ENCODE data around the gene CD4. TPM values are rescaled to one million over a fixed set of nuclear protein-coding genes. Genes with fewer than 3 reads are reported as not detected.
A peak's percentile ranks its signal among the peaks of the same experiment; 100 is the strongest.

The CD4 gene
- polyA plus RNA-seq, 1 of the 3 experiments (the other 2 are of a cell fraction) = 0.02 TPM

DNA sequence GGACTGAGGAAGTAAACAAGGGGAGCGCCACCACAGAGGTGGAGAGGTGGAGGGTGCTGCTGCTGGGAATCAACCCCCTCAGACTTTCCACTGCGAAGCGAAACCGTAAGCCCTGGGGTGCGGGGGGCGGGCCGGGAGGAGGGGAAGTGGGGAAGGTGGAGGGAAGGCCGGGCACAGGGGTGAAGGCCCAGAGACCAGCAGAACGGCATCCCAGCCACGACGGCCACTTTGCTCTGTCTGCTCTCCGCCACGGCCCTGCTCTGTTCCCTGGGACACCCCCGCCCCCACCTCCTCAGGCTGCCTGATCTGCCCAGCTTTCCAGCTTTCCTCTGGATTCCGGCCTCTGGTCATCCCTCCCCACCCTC, 17.0 kb upstream of the CD4 start, which contains the start of gene LAG3:
LAG3 (plus strand) TSS at position 190 of the 365 bp plus-strand sequence. CDS start 333 bp downstream, outside the sequence.
- Histone ChIP-seq H3F3A (replicated peaks; ENCODE audit: insufficient read depth) (peaks cover 9% of the 10 kb centered on the region), H3K4me2 (no peak within 1 kb of the TSS), H3K9me2 (no peaks in the 10 kb centered on the region), H3K4me3 (ENCODE audit: low read depth in 2 of 2, low read length in 1 of 2) (no peak within 1 kb of the TSS), H3K79me2 (ENCODE audit: insufficient read depth) (peaks cover 31% of the 10 kb centered on the region), H2AFZ (ENCODE audit: low read depth) (no peak within 1 kb of the TSS), H3K9ac (no peak within 1 kb of the TSS), H3K9me3 (no peaks in the 10 kb centered on the region), H3K27ac (ENCODE audit: low read depth in 2 of 2, low read length in 1 of 2) (peak within 1 kb of the TSS in 1 of 2 experiments; percentile 56; a peak in 1 of 4 replicates), H3K36me3 (replicated peaks in 1 of 2; ENCODE audit: control insufficient read depth in 1 of 2, insufficient read depth in 2 of 2, low read length in 1 of 2) (peaks cover 23 to 24% of the 10 kb centered on the region in 2 experiments), H3K27me3 (ENCODE audit: insufficient read depth) (no peaks in the 10 kb centered on the region), H3K4me1 (ENCODE audit: control insufficient read depth in 1 of 2, insufficient read depth in 2 of 2, low read depth in 1 of 2, low read length in 1 of 2) (peaks cover 9 to 30% of the 10 kb centered on the region in 2 experiments; a peak in 2 of 4 replicates), H4K20me1 (ENCODE audit: insufficient read depth) (peaks cover 35% of the 10 kb centered on the region)
- ChIA-PET POLR2A (no interaction called here), CTCF (interaction anchor here (1.0 to 15.2 kb wide), 4 partner anchors 9 to 100 kb away, joined by 3 to 343 read pairs (median 8); partner anchors contain the start of gene MLF2)
- TF ChIP-seq JUND (IDR thresholded peaks at IDR 0.05) = no peak
- TF ChIP-seq RFX5 (IDR thresholded peaks at IDR 0.05; ENCODE audit: low read length) = no peak
- no peak for TF ChIP-seq RXRA (IDR thresholded peaks at IDR 0.05; ENCODE audit: borderline replicate concordance, low read depth)
- TF ChIP-seq NFIC (IDR thresholded peaks at IDR 0.05; ENCODE audit: borderline replicate concordance) = no peak
- TF ChIP-seq REST (IDR thresholded peaks at IDR 0.05; ENCODE audit: low read depth, low read length) = no peak
- no peak for TF ChIP-seq ELF1 (IDR thresholded peaks at IDR 0.05)
- no peak for TF ChIP-seq MXI1 (IDR thresholded peaks at IDR 0.05; ENCODE audit: low read depth, low read length)
- TF ChIP-seq ZBTB33 (IDR thresholded peaks at IDR 0.05; ENCODE audit: borderline replicate concordance, low read depth) = no peak
- TF ChIP-seq SIN3A (IDR thresholded peaks at IDR 0.05; ENCODE audit: borderline replicate concordance, low read depth, low read length) = no peak
- 85% methylated on average over 14 of the region's 15 CpGs for WGBS (ENCODE audit: low lambda C conversion rate)
- DNase-seq = no peak

DNA sequence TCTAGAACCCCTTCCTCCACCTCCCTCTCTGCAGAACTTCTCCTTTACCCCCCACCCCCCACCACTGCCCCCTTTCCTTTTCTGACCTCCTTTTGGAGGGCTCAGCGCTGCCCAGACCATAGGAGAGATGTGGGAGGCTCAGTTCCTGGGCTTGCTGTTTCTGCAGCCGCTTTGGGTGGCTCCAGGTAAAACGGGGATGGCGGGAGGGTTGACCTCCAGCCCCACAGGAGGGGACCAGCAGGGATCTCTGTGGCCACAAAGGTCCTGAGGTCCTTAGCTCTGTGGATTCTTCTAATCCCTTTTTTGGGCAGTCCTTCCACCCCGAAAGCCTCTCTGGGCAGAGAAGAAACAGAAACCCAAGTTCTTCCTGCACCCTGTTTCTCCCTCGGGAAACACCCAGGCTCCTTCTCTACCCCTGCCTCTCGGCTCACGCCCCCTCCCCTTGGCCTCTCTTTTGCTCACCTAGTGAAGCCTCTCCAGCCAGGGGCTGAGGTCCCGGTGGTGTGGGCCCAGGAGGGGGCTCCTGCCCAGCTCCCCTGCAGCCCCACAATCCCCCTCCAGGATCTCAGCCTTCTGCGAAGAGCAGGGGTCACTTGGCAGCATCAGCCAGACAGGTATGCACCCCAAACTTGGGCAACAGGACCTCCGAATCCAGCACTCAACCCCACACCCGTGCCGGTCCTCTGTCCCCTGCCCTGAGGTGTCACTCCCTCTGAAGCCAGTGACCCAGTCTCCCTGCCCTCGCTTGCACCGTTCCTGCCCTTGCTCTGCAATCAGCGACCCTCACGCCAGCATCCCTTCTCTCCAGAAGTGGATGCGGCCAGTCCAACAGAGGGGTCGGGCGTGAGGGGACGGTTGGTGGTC, 16.4 kb upstream of the CD4 start:
- Histone ChIP-seq H3K4me2 (no peak overlapping the region), H4K20me1 (ENCODE audit: insufficient read depth) (peaks cover 29% of the 10 kb centered on the region), H3K27me3 (ENCODE audit: insufficient read depth) (no peaks in the 10 kb centered on the region), H3K27ac (ENCODE audit: low read depth in 2 of 2, low read length in 1 of 2) (no peak overlapping the region), H3K9me2 (no peaks in the 10 kb centered on the region), H3F3A (replicated peaks; ENCODE audit: insufficient read depth) (peaks cover 9% of the 10 kb centered on the region), H3K4me1 (ENCODE audit: control insufficient read depth in 1 of 2, insufficient read depth in 2 of 2, low read depth in 1 of 2, low read length in 1 of 2) (peaks cover 9 to 30% of the 10 kb centered on the region in 2 experiments; a peak in 2 of 4 replicates), H3K79me2 (ENCODE audit: insufficient read depth) (peaks cover 25% of the 10 kb centered on the region), H3K9me3 (no peaks in the 10 kb centered on the region), H2AFZ (ENCODE audit: low read depth) (no peak overlapping the region), H3K36me3 (replicated peaks in 1 of 2; ENCODE audit: control insufficient read depth in 1 of 2, insufficient read depth in 2 of 2, low read length in 1 of 2) (peaks cover 23 to 24% of the 10 kb centered on the region in 2 experiments), H3K4me3 (ENCODE audit: low read depth in 2 of 2, low read length in 1 of 2) (no peak overlapping the region), H3K9ac (no peak overlapping the region)
- WGBS (ENCODE audit: low lambda C conversion rate) = 95% methylated on average over 21 of the region's 21 CpGs
- TF ChIP-seq TAF1 (IDR thresholded peaks at IDR 0.05; ENCODE audit: borderline replicate concordance, low read depth, low read length) = no peak
- no peak for TF ChIP-seq REST (IDR thresholded peaks at IDR 0.05; ENCODE audit: low read depth, low read length)
- ChIA-PET CTCF (interaction anchor here (1.0 to 15.2 kb wide), 3 partner anchors 9 to 99 kb away, joined by 3 to 343 read pairs (median 5); partner anchors contain the start of gene MLF2), POLR2A (no interaction called here)
- no peak for DNase-seq
